Dermis lymphatic vessel endothelial cell (primary cell): ENCODE measurements around the gene CCDC12. TPM values are rescaled to one million over a fixed set of nuclear protein-coding genes. Genes with fewer than 3 reads are reported as not detected.

ENCODE experiments used
- total RNA-seq: library from RNA; depleted of rRNA; stranded (reverse); fragments of >200 nt; gene quantifications from 2 replicates; pipeline ENCODE4 v1.2.1, GENCODE V29; 2014

CCDC12 gene
- total RNA-seq: 29.8 and 30.3 TPM in 2 replicates

GRCh38 chr3:46976326-46977190 is at the start of gene CCDC12:
Gene CCDC12 (minus strand): TSS chr3:46976745. CDS start chr3:46976732, 13 bp downstream.

GRCh38 chr3:46978985-46979944 is 2.7 kb upstream of the CCDC12 start, which contains the start of gene NBEAL2:
Gene NBEAL2 (plus strand): TSS chr3:46979666. CDS start chr3:46979862, 196 bp downstream.

GRCh38 chr3:46877406-46878125 is 99.0 kb downstream of the CCDC12 start, which contains the start of gene PTH1R:
Gene PTH1R (plus strand): TSS chr3:46877721. CDS start chr3:46883560, 5,839 bp downstream.

Other genes with a start within 250 kb of the CCDC12 start
- gene MYL3, start 113.3 kb downstream of the CCDC12 start, total RNA-seq: 0.09 TPM in 1 of 2 replicates, not detected in the other
- 0.17 TPM in 1 of 2 replicates, not detected in the other for gene PTH1R, start 99.0 kb downstream of the CCDC12 start, total RNA-seq
- 12.1 and 15.4 TPM in 2 replicates for gene NBEAL2, start 2.9 kb upstream of the CCDC12 start, total RNA-seq
- 26.8 and 34.3 TPM in 2 replicates for gene SETD2, start 187.4 kb upstream of the CCDC12 start, total RNA-seq